ENCODE measurements around the gene UGT1A3. TPM values are rescaled to one million over a fixed set of nuclear protein-coding genes. Genes with fewer than 3 reads are reported as not detected.

The UGT1A3 gene
- total and polyA plus RNA-seq, 2 experiments from 2014 or later = not detected

DNA sequence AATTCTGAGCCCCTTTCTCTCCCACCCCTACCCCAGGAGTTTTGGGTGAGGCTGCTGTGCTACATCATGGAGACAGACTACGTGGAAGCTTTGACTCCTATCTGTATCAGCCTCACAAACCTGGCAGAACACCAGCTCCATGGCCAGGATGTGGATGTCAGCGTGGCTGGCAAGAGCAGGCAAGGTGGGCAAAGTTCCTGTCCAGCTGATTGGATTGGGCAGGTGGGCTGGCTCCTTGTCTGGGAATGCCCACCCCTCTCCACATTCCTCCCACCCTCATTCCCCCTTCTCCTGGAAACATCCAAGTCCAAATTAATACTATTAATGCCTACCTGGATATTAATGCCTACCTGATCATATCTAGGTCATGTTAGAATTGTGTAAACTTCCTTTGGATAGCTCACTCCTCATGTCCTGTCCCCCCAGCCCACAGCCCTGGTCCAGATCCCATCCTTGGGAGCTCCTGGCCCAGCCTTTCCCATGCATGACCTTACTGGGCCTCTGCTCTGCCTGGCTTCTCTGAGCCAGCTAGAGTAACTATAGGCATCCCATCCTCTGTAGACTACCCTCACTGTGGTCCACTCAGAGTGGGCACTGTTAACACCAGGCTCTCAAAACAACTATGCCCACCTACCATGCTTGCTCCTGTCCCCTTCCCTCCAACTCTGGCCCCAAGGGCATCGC, 73.4 kb downstream of the UGT1A3 start:
- H3K27ac ChIP-seq = no peak overlapping the region
- H3K79me2 ChIP-seq = no peaks in the 10 kb centered on the region
- H3K4me1 ChIP-seq (ENCODE audit: insufficient read depth) = no peaks in the 10 kb centered on the region
- H3K9me3 ChIP-seq (ENCODE audit: low read depth) = no peaks in the 10 kb centered on the region
- 74% methylated on average over 3 of the region's 3 CpGs for WGBS (ENCODE audit: low lambda C conversion rate, missing lambda C conversion rate)
- no peaks in the 10 kb centered on the region for H3K9me2 ChIP-seq (replicated peaks; ENCODE audit: insufficient read depth)
- no peaks in the 10 kb centered on the region for H3K27me3 ChIP-seq
- no peak overlapping the region for H3K4me3 ChIP-seq
- no peak for DNase-seq (ENCODE audit: low spot score)
- H4K20me1 ChIP-seq (ENCODE audit: insufficient read depth, poor library complexity, severe bottlenecking) = no peaks in the 10 kb centered on the region
- no peaks in the 10 kb centered on the region for H3K36me3 ChIP-seq (replicated peaks; ENCODE audit: insufficient read depth, low read depth)
- no peak overlapping the region for H2AFZ ChIP-seq
- H3K4me2 ChIP-seq = no peak overlapping the region
- no peak for TF ChIP-seq EZH2phosphoT487 (IDR thresholded peaks at IDR 0.05; ENCODE audit: low read depth, severe bottlenecking, unreplicated experiment)
- TF ChIP-seq, protein P1, sequence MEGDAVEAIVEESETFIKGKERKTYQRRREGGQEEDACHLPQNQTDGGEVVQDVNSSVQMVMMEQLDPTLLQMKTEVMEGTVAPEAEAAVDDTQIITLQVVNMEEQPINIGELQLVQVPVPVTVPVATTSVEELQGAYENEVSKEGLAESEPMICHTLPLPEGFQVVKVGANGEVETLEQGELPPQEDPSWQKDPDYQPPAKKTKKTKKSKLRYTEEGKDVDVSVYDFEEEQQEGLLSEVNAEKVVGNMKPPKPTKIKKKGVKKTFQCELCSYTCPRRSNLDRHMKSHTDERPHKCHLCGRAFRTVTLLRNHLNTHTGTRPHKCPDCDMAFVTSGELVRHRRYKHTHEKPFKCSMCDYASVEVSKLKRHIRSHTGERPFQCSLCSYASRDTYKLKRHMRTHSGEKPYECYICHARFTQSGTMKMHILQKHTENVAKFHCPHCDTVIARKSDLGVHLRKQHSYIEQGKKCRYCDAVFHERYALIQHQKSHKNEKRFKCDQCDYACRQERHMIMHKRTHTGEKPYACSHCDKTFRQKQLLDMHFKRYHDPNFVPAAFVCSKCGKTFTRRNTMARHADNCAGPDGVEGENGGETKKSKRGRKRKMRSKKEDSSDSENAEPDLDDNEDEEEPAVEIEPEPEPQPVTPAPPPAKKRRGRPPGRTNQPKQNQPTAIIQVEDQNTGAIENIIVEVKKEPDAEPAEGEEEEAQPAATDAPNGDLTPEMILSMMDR (IDR thresholded peaks at IDR 0.05; ENCODE audit: poor library complexity) = no peak
- TF ChIP-seq EZH2 (IDR thresholded peaks at IDR 0.05; ENCODE audit: borderline replicate concordance) = no peak

DNA sequence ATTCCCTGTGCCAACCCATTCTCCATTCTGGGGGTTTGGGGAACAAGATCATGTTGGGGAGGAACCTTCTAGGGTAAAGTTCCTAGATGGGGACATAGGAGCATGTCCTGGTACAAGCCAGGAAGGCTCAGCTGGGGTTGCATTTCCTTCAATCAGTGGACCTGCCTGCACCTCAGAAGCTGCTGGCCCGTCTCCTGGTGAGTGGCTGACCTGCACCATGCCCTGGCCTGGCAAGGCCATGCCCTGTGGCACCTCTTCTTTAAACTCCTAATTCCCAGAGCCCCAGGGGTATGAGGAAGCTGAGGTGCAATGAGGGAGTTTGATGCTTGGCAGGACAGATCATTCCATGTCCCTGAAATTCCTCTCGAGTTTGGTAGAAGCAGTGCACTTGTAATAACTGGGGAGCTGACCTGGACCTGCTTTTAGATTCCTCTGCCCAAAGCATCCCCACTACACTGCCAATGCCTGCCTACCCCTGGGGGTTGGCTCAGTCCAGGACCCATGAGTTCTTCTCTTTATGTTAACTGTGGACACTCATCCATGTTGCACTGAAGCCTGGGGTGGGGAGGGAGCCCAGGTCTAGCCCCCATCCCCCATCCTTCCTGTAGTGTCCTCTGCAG, 74.6 kb downstream of the UGT1A3 start:
- no peak for TF ChIP-seq EZH2phosphoT487 (IDR thresholded peaks at IDR 0.05; ENCODE audit: low read depth, severe bottlenecking, unreplicated experiment)
- TF ChIP-seq EZH2 (IDR thresholded peaks at IDR 0.05; ENCODE audit: borderline replicate concordance) = no peak
- TF ChIP-seq, protein P1 (IDR thresholded peaks at IDR 0.05; ENCODE audit: poor library complexity) = no peak
- no peaks in the 10 kb centered on the region for H3K79me2 ChIP-seq
- no peaks in the 10 kb centered on the region for H4K20me1 ChIP-seq (ENCODE audit: insufficient read depth, poor library complexity, severe bottlenecking)
- WGBS (ENCODE audit: low lambda C conversion rate, missing lambda C conversion rate) = 81% methylated on average over 2 of the region's 2 CpGs
- no peaks in the 10 kb centered on the region for H3K36me3 ChIP-seq (replicated peaks; ENCODE audit: insufficient read depth, low read depth)
- H2AFZ ChIP-seq = no peak overlapping the region
- H3K4me3 ChIP-seq = no peak overlapping the region
- no peak overlapping the region for H3K27ac ChIP-seq
- H3K4me1 ChIP-seq (ENCODE audit: insufficient read depth) = no peaks in the 10 kb centered on the region
- no peaks in the 10 kb centered on the region for H3K9me2 ChIP-seq (replicated peaks; ENCODE audit: insufficient read depth)
- DNase-seq (ENCODE audit: low spot score) = no peak
- H3K27me3 ChIP-seq = no peaks in the 10 kb centered on the region
- no peak overlapping the region for H3K4me2 ChIP-seq
- no peaks in the 10 kb centered on the region for H3K9me3 ChIP-seq (ENCODE audit: low read depth)

DNA sequence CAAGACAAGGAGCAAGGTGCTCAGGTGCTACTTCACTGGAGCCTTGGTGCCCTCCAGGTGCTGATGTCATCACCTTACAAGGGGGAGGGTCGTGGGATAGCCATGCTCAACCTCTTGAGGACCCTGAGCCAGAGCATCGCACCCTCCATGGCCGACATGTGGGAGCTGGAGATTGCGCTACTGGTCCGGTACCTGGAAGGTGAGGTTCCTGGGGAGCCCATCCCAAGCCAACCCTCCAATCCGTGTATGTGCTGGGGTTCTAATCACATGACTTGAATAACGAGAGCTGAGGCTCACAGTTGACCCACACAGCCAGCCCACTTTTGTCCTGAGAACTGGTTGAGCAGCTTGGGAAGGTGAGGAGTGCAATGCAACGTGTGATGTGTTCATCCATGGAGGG, 75.2 kb downstream of the UGT1A3 start:
- no peak overlapping the region for H3K27ac ChIP-seq

More for the DNA sequence above, 75.2 kb downstream of the UGT1A3 start:
- TF ChIP-seq EZH2 (IDR thresholded peaks at IDR 0.05; ENCODE audit: borderline replicate concordance) = no peak
- TF ChIP-seq, protein P1 (IDR thresholded peaks at IDR 0.05; ENCODE audit: poor library complexity) = no peak
- TF ChIP-seq EZH2phosphoT487 (IDR thresholded peaks at IDR 0.05; ENCODE audit: low read depth, severe bottlenecking, unreplicated experiment) = no peak
- Histone ChIP-seq H3K4me3 (no peak overlapping the region), H3K4me2 (no peak overlapping the region), H3K9me2 (replicated peaks; ENCODE audit: insufficient read depth) (no peaks in the 10 kb centered on the region), H2AFZ (no peak overlapping the region), H3K4me1 (ENCODE audit: insufficient read depth) (no peaks in the 10 kb centered on the region), H3K27me3 (no peaks in the 10 kb centered on the region), H3K36me3 (replicated peaks; ENCODE audit: insufficient read depth, low read depth) (no peaks in the 10 kb centered on the region), H3K79me2 (no peaks in the 10 kb centered on the region), H4K20me1 (ENCODE audit: insufficient read depth, poor library complexity, severe bottlenecking) (no peaks in the 10 kb centered on the region), H3K9me3 (ENCODE audit: low read depth) (no peaks in the 10 kb centered on the region)
- 68% methylated on average over 8 of the region's 8 CpGs for WGBS (ENCODE audit: low lambda C conversion rate, missing lambda C conversion rate)
- DNase-seq (ENCODE audit: low spot score) = no peak
